Right hindlimb (tissue), 1 donor: ENCODE measurements around the gene CACNB2.

Source experiments
- DNase-seq: peaks from one replicate; pipeline ENCODE4 v3.0.0-alpha.2; 2018

Gene CACNB2

DNA sequence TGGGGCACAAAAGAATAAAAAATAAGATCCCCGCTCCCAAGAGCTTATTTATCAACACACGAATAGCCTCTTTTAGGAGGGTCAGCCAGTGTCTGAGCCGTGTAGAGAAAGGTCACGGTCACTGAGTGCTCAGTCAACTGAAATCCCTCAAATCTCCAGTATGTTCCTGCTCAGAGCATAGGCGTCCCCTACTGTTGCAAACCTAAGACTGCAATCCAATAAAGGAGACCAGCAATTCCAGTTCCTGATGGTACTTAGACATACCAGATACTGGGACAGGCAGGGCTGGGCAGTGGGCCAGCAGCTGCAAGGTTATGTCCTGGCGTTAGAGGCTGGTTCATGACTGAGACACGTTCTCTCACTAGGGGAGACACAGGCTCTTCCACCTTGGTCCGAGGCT lies 93.6 kb downstream of the CACNB2 start:
- no peak for DNase-seq

- DNase-seq, result no peak
Measured at GRCh38 chr10:18235477-18235876, 95.3 kb downstream of the CACNB2 start.

- no peak for DNase-seq
Measured at GRCh38 chr10:18236756-18237155, 96.5 kb downstream of the CACNB2 start.

DNA sequence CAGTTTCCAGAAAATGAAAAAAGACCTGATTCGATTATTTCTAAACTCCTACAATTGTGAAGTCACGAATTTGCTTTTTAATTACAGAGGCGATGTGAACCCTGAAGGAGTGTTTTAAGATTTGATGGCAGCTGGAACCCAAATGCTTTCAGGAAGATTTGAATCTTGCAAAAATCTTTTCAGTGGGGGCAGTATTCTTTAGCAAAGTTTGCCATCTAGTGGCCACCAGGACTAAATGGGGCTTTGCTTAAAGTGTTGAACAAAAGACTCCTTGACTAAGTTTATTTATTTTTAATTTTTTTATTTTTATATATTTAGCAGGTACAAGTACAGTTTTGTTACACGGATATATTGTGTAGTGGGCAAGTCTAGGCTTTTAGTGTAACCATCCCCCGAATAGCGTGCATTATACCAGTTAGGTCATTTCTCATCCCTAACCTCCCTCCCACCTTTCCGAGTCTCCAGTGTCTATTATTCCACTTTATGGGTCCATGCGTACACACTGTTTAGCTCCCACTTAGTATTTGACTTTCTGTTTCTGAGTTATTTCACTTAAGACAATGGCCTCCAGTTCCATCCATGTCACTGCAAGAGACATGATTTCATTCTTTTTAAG lies 98.8 kb downstream of the CACNB2 start:
- no peak for DNase-seq

DNA sequence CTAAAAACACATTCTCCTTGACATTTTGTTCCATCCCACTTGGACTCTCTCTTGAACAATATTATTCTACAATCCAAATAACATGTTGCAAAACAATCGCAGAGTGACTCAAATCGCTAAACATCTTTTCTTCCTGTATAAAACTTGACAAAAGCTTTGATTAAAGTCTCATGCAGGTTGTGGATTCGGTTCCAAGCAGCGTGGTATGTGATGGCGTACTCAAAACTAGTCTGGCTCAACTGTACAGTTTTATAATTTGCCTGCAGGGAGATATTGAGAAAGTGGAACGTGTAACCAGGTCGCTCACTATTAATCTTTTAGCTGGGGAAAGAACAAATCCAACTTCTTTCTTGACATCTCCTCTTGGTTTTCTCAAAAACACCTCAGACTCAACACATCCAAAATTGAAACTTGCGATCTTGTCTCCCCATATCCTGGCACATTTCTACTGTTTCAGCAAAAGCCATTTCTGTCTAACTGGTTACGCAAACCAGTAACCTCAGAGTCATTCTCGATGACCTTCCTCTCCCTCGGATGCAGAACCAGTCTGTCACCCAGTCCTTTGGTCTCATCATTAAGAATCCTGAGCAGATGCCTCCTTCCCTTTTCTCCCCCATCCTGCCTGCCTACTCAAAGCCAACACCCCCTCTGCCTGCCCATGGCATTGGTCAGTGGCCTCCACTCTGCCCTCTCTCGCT lies 100.1 kb downstream of the CACNB2 start:
- DNase-seq, result no peak

GRCh38 chr10:18246967-18247366 lies 106.7 kb downstream of the CACNB2 start:
- DNase-seq, result no peak

DNA sequence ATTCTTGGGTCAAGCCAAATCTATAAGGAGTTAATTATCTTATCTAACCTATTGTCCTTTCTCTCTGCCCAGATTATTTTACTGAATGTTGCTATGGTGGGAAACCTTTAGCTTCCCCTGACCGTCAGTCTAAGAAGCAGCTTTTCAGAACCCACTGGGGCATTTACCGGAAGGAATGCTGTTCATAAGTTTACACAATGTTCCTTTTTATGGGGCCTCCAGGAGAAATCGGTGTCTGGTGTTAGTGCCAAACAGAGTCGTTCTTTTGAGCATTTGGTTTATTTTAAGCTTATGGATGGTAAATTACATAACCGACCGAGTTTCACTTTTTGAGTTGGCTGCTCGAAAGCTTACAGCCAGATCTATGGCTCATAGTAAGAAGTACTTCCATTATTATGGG lies 111.9 kb downstream of the CACNB2 start:
- DNase-seq, result no peak

DNA sequence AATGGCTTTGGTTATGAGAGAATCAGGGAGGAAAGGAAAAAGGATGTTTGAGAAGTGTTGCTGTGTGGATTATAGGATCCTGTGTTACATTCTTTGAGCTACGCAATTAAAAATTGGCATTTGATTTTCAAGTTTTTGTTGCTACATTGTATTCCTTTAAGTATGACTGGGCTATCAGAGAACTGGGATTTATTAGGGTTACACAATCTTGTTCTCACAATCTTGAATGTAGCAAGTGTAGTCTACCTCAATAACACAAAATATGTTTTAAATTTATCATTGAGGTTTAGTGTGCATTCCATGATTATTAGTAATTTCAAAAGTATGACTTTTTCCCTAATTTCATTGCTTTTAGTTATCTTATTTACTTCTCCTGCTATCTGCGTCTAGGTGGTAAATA lies 113.9 kb downstream of the CACNB2 start:
- no peak for DNase-seq

DNA sequence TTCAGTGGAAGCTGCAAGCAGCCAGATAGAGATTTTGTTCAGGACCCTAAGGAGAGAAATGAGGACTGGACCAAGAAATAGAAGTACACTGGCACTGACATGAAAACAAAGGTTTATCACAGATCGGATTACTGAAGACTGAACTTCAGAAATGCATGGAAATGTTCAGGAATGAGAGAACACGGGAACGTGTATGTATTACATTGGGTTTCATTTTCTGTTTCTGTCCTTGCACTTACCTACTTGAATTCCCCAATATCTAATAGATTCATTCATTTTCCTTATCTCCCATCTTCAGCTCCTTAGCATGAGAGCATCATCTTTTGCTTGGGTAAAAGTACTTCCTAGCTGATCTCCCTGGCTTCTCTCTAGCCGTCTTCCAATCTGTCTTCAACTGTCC lies 114.5 kb downstream of the CACNB2 start:
- no peak for DNase-seq

DNA sequence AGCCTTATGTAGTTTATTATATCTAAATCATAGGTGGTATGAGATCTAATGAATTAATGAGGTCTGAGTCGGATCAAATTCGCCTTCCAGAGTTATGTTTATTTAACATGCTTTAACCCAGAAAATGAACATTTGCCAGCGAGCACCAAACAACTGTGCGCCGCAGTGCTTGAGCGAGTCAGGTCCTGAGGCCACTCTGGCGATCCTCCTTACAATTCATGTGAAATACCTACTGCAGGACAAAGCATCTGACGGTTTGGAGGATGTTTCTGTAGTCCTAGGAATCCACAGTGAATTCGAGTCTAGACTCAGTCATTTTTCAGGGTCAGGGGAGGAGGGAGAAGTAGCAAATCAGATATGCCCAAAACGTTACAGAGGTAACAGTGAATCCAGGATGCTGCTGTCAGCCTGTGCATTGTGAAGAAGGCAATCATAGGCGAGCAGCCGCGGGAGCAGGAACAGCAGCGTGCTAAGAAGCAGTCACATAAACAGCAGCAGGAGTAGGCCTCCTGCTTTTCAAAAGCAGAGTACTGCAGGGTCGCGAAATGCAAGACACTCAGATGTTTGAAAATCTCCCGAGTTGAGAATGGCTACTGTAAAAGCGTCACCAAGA lies 120.2 kb downstream of the CACNB2 start:
- DNase-seq, result no peak

GRCh38 chr10:18261063-18261610 lies 120.9 kb downstream of the CACNB2 start:
- DNase-seq, result no peak

- no peak for DNase-seq
Measured at GRCh38 chr10:18261768-18262231, 121.6 kb downstream of the CACNB2 start.

DNA sequence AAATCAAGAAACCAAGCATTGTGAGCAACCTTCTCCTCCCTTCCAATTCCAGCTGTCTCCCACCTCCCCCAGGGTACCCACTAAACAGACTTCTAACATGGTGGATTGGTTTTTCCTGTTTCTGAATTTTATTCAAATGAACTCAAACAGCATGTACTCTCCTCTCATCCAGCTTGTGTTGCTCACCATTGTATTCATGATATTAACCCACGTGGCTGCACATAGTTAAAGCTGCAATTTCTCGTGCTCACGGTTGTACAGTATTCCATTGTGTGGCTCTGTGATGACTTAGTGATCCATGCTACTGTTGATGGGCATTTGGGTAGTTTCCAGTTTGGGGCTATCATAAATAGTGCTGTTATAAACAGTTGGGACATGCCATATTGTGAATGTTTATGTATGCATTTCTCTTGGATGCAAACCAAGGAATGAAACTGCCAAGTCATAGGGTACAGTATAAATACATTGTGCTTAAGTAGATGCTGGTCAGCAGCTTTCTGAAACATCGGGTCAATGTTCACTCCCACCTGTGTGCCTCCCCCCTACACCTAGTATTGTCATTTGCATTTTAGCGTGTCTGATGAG lies 124.3 kb downstream of the CACNB2 start:
- DNase-seq, result no peak

DNA sequence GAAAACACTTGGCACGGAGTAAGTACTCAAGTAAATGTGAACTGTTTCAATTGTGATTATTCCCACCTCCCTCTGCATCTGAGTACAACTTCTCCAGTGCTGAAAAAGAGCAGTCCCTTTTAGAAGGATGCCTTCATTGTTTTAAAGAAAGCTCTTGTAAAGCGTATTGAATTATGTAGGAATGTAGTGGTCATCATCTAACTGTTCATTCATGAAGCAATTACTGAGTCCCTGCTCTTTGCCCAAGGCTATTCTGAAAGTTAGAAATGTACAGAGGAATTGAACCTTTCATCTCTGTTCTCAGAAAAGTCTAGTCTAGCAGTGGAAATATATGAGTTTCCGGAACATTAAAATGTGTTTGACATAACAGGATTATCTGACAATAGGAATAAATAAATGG lies 127.8 kb downstream of the CACNB2 start:
- DNase-seq, result no peak

- DNase-seq, result no peak
Measured at GRCh38 chr10:18271491-18271890, 131.3 kb downstream of the CACNB2 start.

GRCh38 chr10:18273039-18273438 lies 132.8 kb downstream of the CACNB2 start:
- no peak for DNase-seq

DNA sequence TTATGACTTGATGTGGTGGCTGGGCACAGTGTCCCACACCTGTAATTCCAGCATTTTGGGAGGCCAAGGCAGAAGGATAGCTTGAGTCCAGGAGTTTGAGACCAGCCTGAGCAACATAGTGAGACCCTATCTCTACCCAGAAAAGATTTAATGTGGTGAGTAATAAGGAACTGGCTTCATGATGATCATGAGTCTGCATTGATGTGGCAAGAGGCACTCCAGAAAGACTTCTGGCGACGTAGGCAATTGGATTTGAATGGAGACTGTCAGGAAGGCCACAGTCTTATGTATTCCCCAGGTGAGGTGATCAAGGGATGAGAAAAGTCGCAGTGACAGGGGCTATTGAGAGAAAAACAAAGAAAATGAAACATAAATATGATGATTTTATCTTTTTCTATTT lies 138.0 kb downstream of the CACNB2 start:
- DNase-seq, result no peak

DNA sequence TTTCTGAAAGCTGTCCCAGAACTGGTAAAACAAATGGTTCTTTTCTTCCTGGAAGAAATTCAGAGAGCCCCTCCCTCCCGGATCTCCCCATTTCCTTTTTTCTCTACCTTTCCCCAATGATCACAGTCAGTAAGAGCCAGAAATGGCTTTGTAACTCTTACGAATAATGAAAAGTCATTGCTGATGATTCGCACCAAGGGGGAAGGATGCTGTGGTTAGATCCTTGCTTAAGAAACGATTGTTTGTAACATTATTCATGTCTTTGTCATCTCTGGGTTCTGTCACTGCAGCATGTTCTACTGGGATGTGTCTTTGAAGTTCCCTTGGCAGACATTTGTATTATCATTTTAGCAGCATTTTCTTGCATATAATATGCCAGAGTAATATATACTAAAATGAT lies 138.9 kb downstream of the CACNB2 start:
- no peak for DNase-seq

- no peak for DNase-seq
Measured at GRCh38 chr10:18282094-18282493, 141.9 kb downstream of the CACNB2 start.

DNA sequence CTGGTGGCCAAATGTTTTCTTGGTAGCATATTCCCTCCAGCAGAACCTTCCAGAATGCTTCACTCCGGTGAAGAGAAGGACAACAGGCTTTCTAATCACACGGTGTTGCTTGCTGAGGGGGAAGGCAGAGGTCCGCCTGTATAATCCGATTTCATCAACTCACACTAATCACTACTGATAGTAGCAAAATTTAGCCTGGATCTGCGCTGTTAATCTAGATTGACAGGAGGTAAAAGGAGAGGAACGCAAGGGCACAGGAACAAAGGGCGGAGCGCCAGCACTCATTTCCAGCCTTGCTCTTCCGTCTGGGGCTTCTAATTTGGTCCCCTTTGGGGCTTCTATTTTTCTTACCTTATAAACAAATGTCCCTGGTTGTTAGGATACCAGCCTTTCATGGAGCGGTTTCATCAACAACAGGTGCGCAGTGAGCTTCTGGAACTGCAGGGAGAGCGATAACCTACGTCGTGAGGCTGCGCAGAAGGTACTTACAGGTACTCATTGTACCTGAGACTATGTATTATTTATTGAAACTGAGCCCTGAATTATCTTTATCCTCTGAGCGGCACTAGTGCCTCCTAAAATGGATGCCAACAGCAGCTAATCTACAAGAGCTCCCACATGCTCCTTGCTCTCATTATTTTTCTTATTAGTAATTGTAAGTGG lies 150.6 kb downstream of the CACNB2 start:
- no peak for DNase-seq

- no peak for DNase-seq
Measured at GRCh38 chr10:18293536-18294510, 153.6 kb downstream of the CACNB2 start.

DNA sequence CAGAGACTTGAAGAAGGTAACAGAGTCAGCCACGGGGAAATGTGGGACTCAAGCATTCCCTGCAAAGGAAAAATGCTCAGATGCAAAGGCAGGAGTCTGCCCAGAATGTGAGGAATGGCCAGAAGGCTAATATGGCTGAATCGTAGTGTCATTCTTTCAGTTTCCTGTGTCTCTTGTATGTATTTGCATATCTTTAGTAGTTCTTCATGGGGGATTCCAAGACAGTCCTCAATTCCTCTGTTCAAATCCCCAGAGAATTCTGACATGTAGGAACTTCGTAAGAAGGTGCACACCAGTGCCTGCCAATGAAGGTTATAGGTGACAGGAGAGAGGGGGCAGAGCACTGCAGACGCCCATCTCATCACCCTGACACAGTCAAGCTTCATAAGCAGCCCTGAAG lies 154.4 kb downstream of the CACNB2 start:
- DNase-seq, result no peak
